ENCODE data around the gene PDHA2.

- TF ChIP-seq CTCF (IDR thresholded peaks at IDR 0.05), result no peak
- no peak for TF ChIP-seq POLR2A (IDR thresholded peaks at IDR 0.05)
Observed at GRCh38 chr4:95857761-95858160, 17.9 kb downstream of the PDHA2 start.
